ENCODE results near the gene PSORS1C2. TPM values are rescaled to one million over a fixed set of nuclear protein-coding genes. Genes with fewer than 3 reads are reported as not detected.
"Not testable (repeated sequence)": the region's sequence is repeated elsewhere in the genome, so short reads cannot be mapped to it uniquely, and the experiment has no call there.

PSORS1C2 gene
- not detected for total RNA-seq
- not detected for polyA plus RNA-seq

DNA sequence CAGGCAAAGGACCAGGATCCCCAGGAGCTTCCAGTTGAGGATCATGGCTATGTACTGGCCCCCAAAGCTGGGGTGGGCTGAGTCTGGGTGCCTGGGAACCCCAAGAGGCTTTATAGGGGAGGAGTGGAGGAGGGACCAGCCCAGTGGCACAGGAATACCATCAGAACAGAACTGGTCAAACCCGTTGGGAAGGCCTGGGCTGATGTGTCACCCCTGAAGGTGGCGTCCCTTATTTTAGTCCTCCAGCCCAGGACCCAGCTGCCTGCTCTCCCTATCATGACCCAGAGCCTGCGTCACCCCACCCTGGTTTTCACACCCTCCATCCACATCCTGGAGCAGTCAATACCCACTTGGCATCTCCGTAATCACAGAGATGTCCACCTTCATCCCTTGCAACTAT, at the start of gene PSORS1C2:
PSORS1C2 (minus strand) TSS at position 85 of the 400 bp plus-strand sequence; CDS start at position 45, 40 bp downstream.
- H3K27ac ChIP-seq (ENCODE audit: low read depth, low read length): no peak within 1 kb of the TSS
- no peaks in the 10 kb centered on the region for H3K27me3 ChIP-seq (ENCODE audit: insufficient read depth, low read length)
- no peaks in the 10 kb centered on the region for H3K36me3 Mint-ChIP-seq
- peaks cover 3 to 11% (median 5%) of the 10 kb centered on the region in 4 donors for H3K4me1 Mint-ChIP-seq
- intact Hi-C loops (cut with micrococcal nuclease): loop anchor here (5.0 kb wide), 1 partner anchor 248 kb away; no protein-coding TSS in a partner anchor
- H3K9me3 Mint-ChIP-seq: no peaks in the 10 kb centered on the region
- H3K27ac Mint-ChIP-seq: peak within 1 kb of the TSS in 2 of 7 donors; percentile 32 to 63
- H3K4me3 Mint-ChIP-seq: peak within 1 kb of the TSS in 4 of 8 donors; percentile 22 to 86 (median 56)
- POLR2A ChIA-PET (ENCODE audit: partially characterized antibody): interaction anchor here (0.7 to 3.4 kb wide), 3 partner anchors 58 to 228 kb away, joined by 3 to 19 read pairs (median 13); no protein-coding TSS in a partner anchor
- no peaks in the 10 kb centered on the region for H3K9me3 ChIP-seq (ENCODE audit: control insufficient read depth in 1 of 2, low read length in 2 of 2)
- peaks cover 0 to 2% of the 10 kb centered on the region in 2 donors for H3K27me3 Mint-ChIP-seq
- no peaks in the 10 kb centered on the region for H3K36me3 ChIP-seq (ENCODE audit: insufficient read depth, low read length)
- peaks cover 5% of the 10 kb centered on the region for H3K4me1 ChIP-seq (ENCODE audit: insufficient read depth, low read length)
- CTCF ChIA-PET (ENCODE audit: partially characterized antibody): interaction anchor here (1.1 to 5.2 kb wide), 9 partner anchors 8 to 238 kb away, joined by 3 to 67 read pairs (median 10); no protein-coding TSS in a partner anchor
- no peak for DNase-seq
- H3K4me3 ChIP-seq (ENCODE audit: low read length in 2 of 2): no peak within 1 kb of the TSS

- no peaks in the 10 kb centered on the region for H3K9me3 ChIP-seq (ENCODE audit: control insufficient read depth in 1 of 2, low read length in 2 of 2)
- no peaks in the 10 kb centered on the region for H3K36me3 Mint-ChIP-seq
- no peaks in the 10 kb centered on the region for H3K27me3 ChIP-seq (ENCODE audit: insufficient read depth, low read length)
- intact Hi-C loops (cut with micrococcal nuclease): no loop called here
- H3K4me1 Mint-ChIP-seq: peaks cover 0 to 4% (median 2%) of the 10 kb centered on the region in 4 donors
- no peaks in the 10 kb centered on the region for H3K4me1 ChIP-seq (ENCODE audit: insufficient read depth, low read length)
- POLR2A ChIA-PET (ENCODE audit: partially characterized antibody): no interaction called here
- no peak overlapping the region for H3K4me3 Mint-ChIP-seq
- no peaks in the 10 kb centered on the region for H3K27me3 Mint-ChIP-seq
- no peak overlapping the region for H3K27ac ChIP-seq (ENCODE audit: low read depth, low read length)
- CTCF ChIA-PET (ENCODE audit: partially characterized antibody): no interaction called here
- H3K9me3 Mint-ChIP-seq: no peaks in the 10 kb centered on the region
- no peaks in the 10 kb centered on the region for H3K36me3 ChIP-seq (ENCODE audit: insufficient read depth, low read length)
- no peak overlapping the region for H3K27ac Mint-ChIP-seq
- H3K4me3 ChIP-seq (ENCODE audit: low read length in 2 of 2): no peak overlapping the region
- no peak for DNase-seq
These were observed 48.9 kb upstream of the PSORS1C2 start for GRCh38 chr6:31187780-31188194.

- ChIA-PET CTCF (ENCODE audit: partially characterized antibody) (no interaction called here), POLR2A (ENCODE audit: partially characterized antibody) (no interaction called here)
- Mint-ChIP-seq H3K4me3 (no peak overlapping the region), H3K36me3 (no peaks in the 10 kb centered on the region), H3K27me3 (no peaks in the 10 kb centered on the region), H3K9me3 (no peaks in the 10 kb centered on the region), H3K4me1 (peaks cover 0 to 4% (median 0%) of the 10 kb centered on the region in 4 donors), H3K27ac (peak overlapping the region in 3 of 7 donors; percentile 13 to 70 (median 25))
- H3K9me3 ChIP-seq (ENCODE audit: control insufficient read depth in 1 of 2, low read length in 2 of 2): no peaks in the 10 kb centered on the region
- no peaks in the 10 kb centered on the region for H3K27me3 ChIP-seq (ENCODE audit: insufficient read depth, low read length)
- H3K36me3 ChIP-seq (ENCODE audit: insufficient read depth, low read length): no peaks in the 10 kb centered on the region
- DNase-seq: no peak
- no peaks in the 10 kb centered on the region for H3K4me1 ChIP-seq (ENCODE audit: insufficient read depth, low read length)
- intact Hi-C loops (cut with micrococcal nuclease): no loop called here
- no peak overlapping the region for H3K4me3 ChIP-seq (ENCODE audit: low read length in 2 of 2)
- H3K27ac ChIP-seq (ENCODE audit: low read depth, low read length): no peak overlapping the region
These were observed 47.3 kb upstream of the PSORS1C2 start for GRCh38 chr6:31186052-31186734.

DNA sequence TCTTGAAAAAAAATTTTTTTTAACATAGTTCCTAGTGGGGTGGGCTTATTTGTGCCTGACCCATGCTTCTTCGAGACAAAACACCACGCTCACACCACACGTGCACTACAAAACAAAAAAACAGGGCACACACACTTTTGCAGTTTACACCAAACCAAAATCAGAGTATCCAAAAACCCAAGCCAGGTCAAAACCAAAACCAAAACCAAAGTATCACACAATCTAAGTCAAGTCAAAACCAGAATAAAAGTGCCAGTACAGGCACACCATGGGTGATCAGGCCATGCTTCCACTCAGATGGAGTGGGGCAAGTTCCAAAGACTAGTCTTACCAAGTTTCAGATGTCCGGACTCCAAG, 46.8 kb upstream of the PSORS1C2 start:
- H3K27me3 Mint-ChIP-seq; H3K4me1 Mint-ChIP-seq; H3K4me3 ChIP-seq (ENCODE audit: low read length in 2 of 2); DNase-seq; H3K9me3 Mint-ChIP-seq; H3K27me3 ChIP-seq (ENCODE audit: insufficient read depth, low read length); H3K27ac ChIP-seq (ENCODE audit: low read depth, low read length); H3K36me3 Mint-ChIP-seq; CTCF ChIA-PET (ENCODE audit: partially characterized antibody); H3K4me3 Mint-ChIP-seq; H3K4me1 ChIP-seq (ENCODE audit: insufficient read depth, low read length); POLR2A ChIA-PET (ENCODE audit: partially characterized antibody); H3K9me3 ChIP-seq (ENCODE audit: control insufficient read depth in 1 of 2, low read length in 2 of 2); H3K36me3 ChIP-seq (ENCODE audit: insufficient read depth, low read length); intact Hi-C loops (cut with micrococcal nuclease): not testable (repeated sequence)
- H3K27ac Mint-ChIP-seq: peak overlapping the region in 3 of 7 donors; percentile 13 to 57 (median 23)

DNA sequence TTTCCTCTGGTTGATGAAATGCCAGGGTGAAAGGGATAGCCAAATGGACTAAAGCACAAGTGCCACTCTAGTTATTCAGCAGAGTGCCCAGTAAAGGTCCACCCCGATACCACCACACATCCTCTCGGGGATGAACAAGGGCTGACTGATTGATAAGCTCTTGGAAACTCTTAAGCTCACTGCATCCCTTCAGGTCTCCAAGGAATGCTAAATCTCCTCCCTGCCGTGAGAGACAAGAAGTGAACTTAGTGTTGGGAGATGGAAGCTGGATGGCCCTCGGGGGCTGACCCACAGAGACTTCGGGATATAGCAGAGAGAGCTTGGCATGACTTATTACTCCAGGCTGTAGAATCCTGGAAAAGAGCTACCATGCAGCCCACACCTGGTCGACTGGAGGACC, 45.0 kb upstream of the PSORS1C2 start:
- H3K27ac ChIP-seq (ENCODE audit: low read depth, low read length); H3K9me3 Mint-ChIP-seq; H3K27me3 Mint-ChIP-seq; H3K36me3 Mint-ChIP-seq; POLR2A ChIA-PET (ENCODE audit: partially characterized antibody); DNase-seq; H3K4me3 Mint-ChIP-seq; H3K27me3 ChIP-seq (ENCODE audit: insufficient read depth, low read length); H3K9me3 ChIP-seq (ENCODE audit: control insufficient read depth in 1 of 2, low read length in 2 of 2); intact Hi-C loops (cut with micrococcal nuclease); H3K36me3 ChIP-seq (ENCODE audit: insufficient read depth, low read length); H3K4me1 ChIP-seq (ENCODE audit: insufficient read depth, low read length); H3K4me3 ChIP-seq (ENCODE audit: low read length in 2 of 2): not testable (repeated sequence)
- CTCF ChIA-PET (ENCODE audit: partially characterized antibody): interaction anchor here (1.7 to 2.1 kb wide), 3 partner anchors 8 to 183 kb away, joined by 3 to 6 read pairs (median 5); partner anchors contain the start of gene PSORS1C2
- Mint-ChIP-seq H3K27ac (peak overlapping the region in 1 of 7 donors; percentile 46), H3K4me1 (peaks cover 2 to 12% (median 7%) of the 10 kb centered on the region in 4 donors)

GRCh38 chr6:31183287-31183686, 44.4 kb upstream of the PSORS1C2 start:
- H3K27me3 ChIP-seq (ENCODE audit: insufficient read depth, low read length); DNase-seq; H3K4me3 Mint-ChIP-seq; H3K9me3 ChIP-seq (ENCODE audit: control insufficient read depth in 1 of 2, low read length in 2 of 2); H3K27ac ChIP-seq (ENCODE audit: low read depth, low read length); H3K9me3 Mint-ChIP-seq; intact Hi-C loops (cut with micrococcal nuclease); H3K4me1 ChIP-seq (ENCODE audit: insufficient read depth, low read length); H3K4me3 ChIP-seq (ENCODE audit: low read length in 2 of 2); H3K36me3 ChIP-seq (ENCODE audit: insufficient read depth, low read length); H3K36me3 Mint-ChIP-seq; H3K27me3 Mint-ChIP-seq: not testable (repeated sequence)
- Mint-ChIP-seq H3K27ac (peak overlapping the region in 1 of 7 donors; percentile 9), H3K4me1 (peaks cover 8 to 18% (median 13%) of the 10 kb centered on the region in 4 donors)
- CTCF ChIA-PET (ENCODE audit: partially characterized antibody): interaction anchor here (1.7 to 2.1 kb wide), 3 partner anchors 8 to 184 kb away, joined by 3 to 6 read pairs (median 5); partner anchors contain the start of gene PSORS1C2
- POLR2A ChIA-PET (ENCODE audit: partially characterized antibody): interaction anchor here (0.9 kb wide), 1 partner anchor 13 kb away, joined by 3 read pairs; no protein-coding TSS in a partner anchor

GRCh38 chr6:31180500-31180899, 41.6 kb upstream of the PSORS1C2 start:
- H3K36me3 ChIP-seq (ENCODE audit: insufficient read depth, low read length): no peaks in the 10 kb centered on the region
- peaks cover 11% of the 10 kb centered on the region for H3K4me1 ChIP-seq (ENCODE audit: insufficient read depth, low read length)
- peak overlapping the region; percentile 80 to 89 (median 84) for H3K4me3 Mint-ChIP-seq
- H3K36me3 Mint-ChIP-seq: no peaks in the 10 kb centered on the region
- H3K27ac Mint-ChIP-seq: peak overlapping the region in 6 of 7 donors; percentile 25 to 76 (median 66)
- peaks cover 11 to 27% (median 17%) of the 10 kb centered on the region in 4 donors for H3K4me1 Mint-ChIP-seq
- DNase-seq: peak; percentile 55 to 79 (median 66)
- no peaks in the 10 kb centered on the region for H3K27me3 ChIP-seq (ENCODE audit: insufficient read depth, low read length)
- H3K27me3 Mint-ChIP-seq: no peaks in the 10 kb centered on the region
- H3K4me3 ChIP-seq (ENCODE audit: low read length in 2 of 2): peak overlapping the region in 1 of 2 donors; percentile 22
- ChIA-PET CTCF (ENCODE audit: partially characterized antibody) (interaction anchor here (1.3 to 1.6 kb wide), 4 partner anchors 14 to 93 kb away, joined by 3 to 6 read pairs (median 5); no protein-coding TSS in a partner anchor), POLR2A (ENCODE audit: partially characterized antibody) (interaction anchor here (1.3 to 2.0 kb wide), 3 partner anchors 17 to 219 kb away, joined by 3 to 16 read pairs (median 5); partner anchors contain the start of genes CCHCR1 and TCF19)
- intact Hi-C loops (cut with micrococcal nuclease): loop anchor here (1.0 kb wide), 1 partner anchor 22 kb away; the partner anchor contains the start of gene TCF19
- no peaks in the 10 kb centered on the region for H3K9me3 ChIP-seq (ENCODE audit: control insufficient read depth in 1 of 2, low read length in 2 of 2)
- H3K9me3 Mint-ChIP-seq: peaks cover 0 to 1% (median 0%) of the 10 kb centered on the region in 8 donors
- H3K27ac ChIP-seq (ENCODE audit: low read depth, low read length): peak overlapping the region; percentile 43

All from CD4-positive, alpha-beta memory T cell (primary cell).